Uterus (tissue), 4 donors: ENCODE measurements around the gene CDADC1. TPM values are rescaled to one million over a fixed set of nuclear protein-coding genes. Genes with fewer than 3 reads are reported as not detected.
A peak's percentile ranks its signal among the peaks of the same experiment; 100 is the strongest.

Experiments
- DNase-seq, 2 donors: peaks; one replicate each; pipeline ENCODE4 v3.0.0-alpha.2; 2019 to 2020
- H3K27ac ChIP-seq, 2 donors: fragments of 200-600 bp; sonication (generic); 1 replicate in 1 of 2; 2 replicates in 1 of 2; pipeline ENCODE4 v1.5.1; 2016 to 2018
- H3K27me3 ChIP-seq, 2 donors: fragments of 200-600 bp; sonication (generic); one replicate each; pipeline ENCODE4 v1.5.1; 2018 to 2019; ENCODE audit warnings: control low read depth in 1 of 2
- H3K36me3 ChIP-seq, 2 donors: fragments of 200-600 bp; sonication (generic); one replicate each; pipeline ENCODE4 v1.5.1; 2019; ENCODE audit warnings: control low read depth in 1 of 2
- H3K4me1 ChIP-seq, 2 donors: fragments of 200-600 bp; sonication (generic); one replicate each; pipeline ENCODE4 v1.5.1; 2018 to 2019; ENCODE audit warnings: control low read depth in 1 of 2
- H3K4me3 ChIP-seq, 2 donors: fragments of 200-600 bp; sonication (generic); 1 replicate in 1 of 2; 2 replicates in 1 of 2; pipeline ENCODE4 v1.5.1; 2018 to 2019; ENCODE audit warnings: mild to moderate bottlenecking in 1 of 2
- H3K9me3 ChIP-seq, 2 donors: fragments of 200-600 bp; sonication (generic); one replicate each; pipeline ENCODE4 v1.5.1; 2019; ENCODE audit warnings: control low read depth in 1 of 2
- POLR2A ChIP-seq, 2 donors: fragments of 450-650 bp; IDR thresholded peaks; one replicate each; pipeline ENCODE4 v1.6.1; 2016; ENCODE audit warnings: antibody characterized with exemption in 2 of 2, mild to moderate bottlenecking in 1 of 2, moderate library complexity in 1 of 2
- intact Hi-C: fragments of 100-400 bp; cut with DNase I; formaldehyde crosslinking; loops from one replicate; pipeline ENCODE4 v1.15.1; 2023; ENCODE audit warnings: low total_unique reads
- total RNA-seq, 4 donors: library from RNA; depleted of rRNA in 3 of 4; stranded (reverse); fragments of >200 nt in 3 of 4; gene quantifications; one replicate each; pipeline versions ENCODE4 v1.1.0 to v1.2.4, GENCODE V29; 2014 to 2023
- TF ChIP-seq, protein P1 (sequence below), 4 experiments: fragments of 200-600 bp in 2 of 4; fragments of 450-650 bp in 2 of 4; sonication (generic) in 2 of 4; IDR thresholded peaks; one replicate each; pipeline ENCODE4 v1.5.1; 2016 to 2019; ENCODE audit warnings: antibody characterized with exemption in 4 of 4, mild to moderate bottlenecking in 2 of 4, moderate library complexity in 1 of 4
- donor health status: DM: yes; HTN: yes; CAD: no.

The CDADC1 gene
- total RNA-seq, 4 donors from 2014 or later = 1.8 to 76.5 (median 10.9) TPM

DNA sequence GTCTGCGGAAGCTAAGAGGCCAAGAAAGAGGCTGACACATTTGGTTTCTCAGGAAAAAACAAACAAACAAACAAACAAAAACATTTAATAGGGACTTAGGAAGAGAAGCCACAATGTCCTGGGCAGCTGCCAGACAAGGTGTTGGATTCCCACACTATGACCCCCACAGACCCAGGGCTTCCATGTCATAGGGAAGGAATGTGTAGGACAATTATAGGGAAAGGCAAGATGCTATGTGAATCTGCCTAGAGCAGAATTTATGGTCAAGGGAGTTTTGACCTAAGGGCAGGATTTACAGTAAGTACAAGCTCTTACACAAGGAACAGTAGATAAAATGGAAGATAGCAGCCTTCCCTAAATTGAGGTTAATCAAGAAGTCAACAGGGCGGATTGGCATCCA lies 9.1 kb upstream of the CDADC1 start:
- H3K9me3 ChIP-seq = no peaks in the 10 kb centered on the region
- no peak for TF ChIP-seq POLR2A (IDR thresholded peaks at IDR 0.05)
- TF ChIP-seq, protein P1, sequence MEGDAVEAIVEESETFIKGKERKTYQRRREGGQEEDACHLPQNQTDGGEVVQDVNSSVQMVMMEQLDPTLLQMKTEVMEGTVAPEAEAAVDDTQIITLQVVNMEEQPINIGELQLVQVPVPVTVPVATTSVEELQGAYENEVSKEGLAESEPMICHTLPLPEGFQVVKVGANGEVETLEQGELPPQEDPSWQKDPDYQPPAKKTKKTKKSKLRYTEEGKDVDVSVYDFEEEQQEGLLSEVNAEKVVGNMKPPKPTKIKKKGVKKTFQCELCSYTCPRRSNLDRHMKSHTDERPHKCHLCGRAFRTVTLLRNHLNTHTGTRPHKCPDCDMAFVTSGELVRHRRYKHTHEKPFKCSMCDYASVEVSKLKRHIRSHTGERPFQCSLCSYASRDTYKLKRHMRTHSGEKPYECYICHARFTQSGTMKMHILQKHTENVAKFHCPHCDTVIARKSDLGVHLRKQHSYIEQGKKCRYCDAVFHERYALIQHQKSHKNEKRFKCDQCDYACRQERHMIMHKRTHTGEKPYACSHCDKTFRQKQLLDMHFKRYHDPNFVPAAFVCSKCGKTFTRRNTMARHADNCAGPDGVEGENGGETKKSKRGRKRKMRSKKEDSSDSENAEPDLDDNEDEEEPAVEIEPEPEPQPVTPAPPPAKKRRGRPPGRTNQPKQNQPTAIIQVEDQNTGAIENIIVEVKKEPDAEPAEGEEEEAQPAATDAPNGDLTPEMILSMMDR (IDR thresholded peaks at IDR 0.05) = no peak
- intact Hi-C loops = no loop called here
- H3K4me3 ChIP-seq = no peak overlapping the region
- no peak overlapping the region for H3K27ac ChIP-seq
- DNase-seq = no peak
- no peaks in the 10 kb centered on the region for H3K27me3 ChIP-seq
- H3K4me1 ChIP-seq = no peaks in the 10 kb centered on the region
- no peaks in the 10 kb centered on the region for H3K36me3 ChIP-seq

DNA sequence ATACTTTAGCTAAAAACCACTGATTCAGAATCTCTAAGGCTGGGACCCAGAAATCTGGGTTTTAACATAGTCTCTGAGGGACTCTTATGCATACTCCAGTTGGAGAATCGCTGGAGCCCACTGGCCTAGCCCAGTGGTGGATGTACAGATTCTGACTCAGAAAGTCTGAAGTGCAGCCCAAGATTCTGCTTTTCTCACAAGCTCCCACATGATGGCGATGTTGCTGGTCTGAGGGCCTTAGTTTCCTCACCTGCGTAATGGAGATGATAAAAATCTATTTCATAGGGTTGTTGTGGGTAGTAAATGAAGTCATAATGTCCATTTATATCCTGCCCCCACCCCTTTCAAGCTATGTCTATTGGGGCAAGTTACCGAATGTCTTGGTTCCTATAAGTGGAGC lies 7.7 kb upstream of the CDADC1 start:
- intact Hi-C loops = no loop called here
- DNase-seq = no peak
- no peaks in the 10 kb centered on the region for H3K9me3 ChIP-seq
- no peaks in the 10 kb centered on the region for H3K4me1 ChIP-seq
- H3K4me3 ChIP-seq = no peak overlapping the region
- H3K27me3 ChIP-seq = no peaks in the 10 kb centered on the region
- TF ChIP-seq, protein P1 (IDR thresholded peaks at IDR 0.05) = peak in 1 of 4 experiments; percentile 7
- TF ChIP-seq POLR2A (IDR thresholded peaks at IDR 0.05) = no peak
- H3K27ac ChIP-seq = no peak overlapping the region
- H3K36me3 ChIP-seq = no peaks in the 10 kb centered on the region

DNA sequence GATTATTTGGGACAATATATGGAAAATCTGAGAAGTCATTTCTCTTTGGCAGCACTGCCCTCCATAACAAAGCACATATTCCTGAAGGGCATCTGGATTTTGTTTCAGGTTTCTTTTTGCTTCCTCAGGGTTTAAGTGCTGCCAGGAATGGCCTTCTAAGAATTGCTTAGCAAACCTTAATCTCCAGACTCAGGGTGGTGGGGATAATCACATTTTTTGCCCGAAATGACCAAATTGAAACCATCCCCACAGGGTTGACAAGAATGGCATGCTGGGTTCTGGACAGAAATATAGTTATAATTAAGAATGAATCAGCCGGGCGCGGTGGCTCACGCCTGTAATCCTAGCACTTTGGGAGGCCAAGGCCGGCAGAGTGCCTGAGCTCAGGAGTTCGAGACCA lies 6.4 kb upstream of the CDADC1 start:
- no peak for DNase-seq
- intact Hi-C loops = no loop called here
- TF ChIP-seq POLR2A (IDR thresholded peaks at IDR 0.05) = no peak
- TF ChIP-seq, protein P1 (IDR thresholded peaks at IDR 0.05) = no peak

DNA sequence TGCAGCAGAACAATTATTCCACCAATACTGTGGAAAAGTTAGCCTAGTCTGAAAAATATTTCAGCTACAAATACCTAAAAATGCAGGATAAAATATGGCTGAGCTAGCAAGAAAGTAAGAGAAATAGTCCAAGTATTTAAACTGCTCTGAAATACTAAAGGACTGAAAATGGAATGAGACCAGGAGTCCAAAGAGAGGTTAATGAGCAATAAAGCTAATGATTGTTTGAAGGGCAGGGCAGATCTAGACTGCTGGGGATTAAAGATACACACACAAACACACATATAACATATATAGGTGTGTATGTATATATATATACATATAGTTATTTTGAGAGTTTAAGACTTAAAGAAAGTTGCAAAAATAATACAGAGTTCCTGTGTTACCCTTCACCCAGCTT lies 2.6 kb upstream of the CDADC1 start:
- Histone ChIP-seq H3K36me3 (no peaks in the 10 kb centered on the region), H3K4me3 (no peak overlapping the region), H3K27ac (no peak overlapping the region), H3K27me3 (no peaks in the 10 kb centered on the region), H3K9me3 (no peaks in the 10 kb centered on the region), H3K4me1 (peaks cover 0 to 9% of the 10 kb centered on the region in 2 donors)
- intact Hi-C loops = no loop called here
- DNase-seq = no peak
- TF ChIP-seq POLR2A (IDR thresholded peaks at IDR 0.05) = no peak
- TF ChIP-seq, protein P1 (IDR thresholded peaks at IDR 0.05) = no peak

More for the DNA sequence above, 6.4 kb upstream of the CDADC1 start:
- Histone ChIP-seq H3K4me1 (no peaks in the 10 kb centered on the region), H3K36me3 (no peaks in the 10 kb centered on the region), H3K27ac (no peak overlapping the region), H3K27me3 (no peaks in the 10 kb centered on the region), H3K9me3 (no peaks in the 10 kb centered on the region), H3K4me3 (no peak overlapping the region)

DNA sequence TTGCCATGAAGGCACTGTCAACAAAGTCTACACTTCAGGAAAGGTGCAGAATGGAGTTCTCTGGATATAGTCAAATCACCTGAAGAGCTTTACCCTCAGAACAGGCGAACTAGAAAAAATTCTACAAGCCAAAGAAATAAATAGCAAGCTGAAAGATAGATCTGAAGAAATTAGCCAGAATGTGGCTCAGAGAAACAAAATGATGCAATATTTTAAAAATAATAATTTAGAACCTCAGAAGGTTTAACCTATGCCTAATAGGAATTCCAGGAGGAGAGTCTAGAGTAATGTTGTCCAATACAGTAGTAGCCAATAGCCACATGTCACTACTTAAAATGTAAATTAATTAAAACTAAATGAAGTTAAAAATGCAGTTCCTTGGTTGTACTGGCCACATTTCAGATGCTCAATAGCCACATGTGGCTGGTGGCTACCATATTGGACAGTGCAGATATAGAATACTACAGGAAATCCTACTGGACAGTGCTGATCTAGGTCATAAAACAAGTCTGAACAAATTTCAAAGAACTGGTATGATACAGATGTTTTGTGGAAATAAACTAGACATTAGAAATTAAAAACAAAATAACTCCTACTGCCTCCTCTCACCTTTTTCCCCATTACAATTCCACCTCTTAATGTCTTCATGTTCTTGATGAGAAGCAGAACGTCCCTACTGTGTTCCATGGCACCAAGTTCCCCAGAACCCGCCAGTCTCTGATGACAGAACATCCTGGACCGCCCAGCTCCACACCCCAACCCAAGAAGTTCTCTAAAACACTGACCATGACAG lies 679 bp upstream of the CDADC1 start:
- Histone ChIP-seq H3K4me1 (peaks cover 0 to 9% of the 10 kb centered on the region in 2 donors), H3K27ac (peak overlapping the region; percentile 92 to 94), H3K36me3 (no peaks in the 10 kb centered on the region), H3K4me3 (peak overlapping the region; percentile 72 to 98), H3K9me3 (no peaks in the 10 kb centered on the region), H3K27me3 (no peaks in the 10 kb centered on the region)
- TF ChIP-seq POLR2A (IDR thresholded peaks at IDR 0.05) = no peak
- TF ChIP-seq, protein P1 (IDR thresholded peaks at IDR 0.05) = no peak
- DNase-seq = no peak
- intact Hi-C loops = no loop called here
